Smooth muscle cell (in vitro differentiated cells): Measurements from ENCODE around the gene OGFR. TPM values are rescaled to one million over a fixed set of nuclear protein-coding genes. Genes with fewer than 3 reads are reported as not detected.

ENCODE experiments used
- DNase-seq: peaks from one replicate; lab custom pipeline; 2025; ENCODE audit not compliant: unreplicated experiment; lab: John Stamatoyannopoulos, UW
- H2AFZ ChIP-seq: fragments of 200-600 bp; sonication (generic); 2 replicates; pipeline ENCODE4 v1.6.0; 2016; ENCODE audit warnings: antibody characterized with exemption, low read depth, mild to moderate bottlenecking
- H3F3A ChIP-seq: fragments of 200-600 bp; sonication (generic); 2 replicates; pipeline ENCODE4 v1.6.0; 2017; ENCODE audit warnings: antibody characterized with exemption, low read depth
- H3K27ac ChIP-seq: fragments of 200-600 bp; sonication (generic); 2 replicates; pipeline ENCODE4 v1.5.1; 2016; ENCODE audit warnings: low read depth, mild to moderate bottlenecking
- H3K27me3 ChIP-seq: fragments of 200-600 bp; sonication (generic); 2 replicates; pipeline ENCODE4 v1.6.1; 2016; ENCODE audit warnings: low read depth, mild to moderate bottlenecking
- H3K36me3 ChIP-seq: fragments of 200-600 bp; sonication (generic); 2 replicates; pipeline ENCODE4 v1.5.1; 2016; ENCODE audit warnings: low read depth
- H3K4me1 ChIP-seq: fragments of 200-600 bp; sonication (generic); 2 replicates; pipeline ENCODE4 v1.5.1; 2016; ENCODE audit warnings: low read depth
- H3K4me2 ChIP-seq: fragments of 200-600 bp; sonication (generic); 2 replicates; pipeline ENCODE4 v1.6.0; 2016; ENCODE audit warnings: mild to moderate bottlenecking
- H3K4me3 ChIP-seq: fragments of 200-600 bp; sonication (generic); 2 replicates; pipeline ENCODE4 v1.5.1; 2016; ENCODE audit warnings: mild to moderate bottlenecking
- H3K79me2 ChIP-seq: fragments of 200-600 bp; sonication (generic); 2 replicates; pipeline ENCODE4 v1.6.0; 2016; ENCODE audit warnings: low read depth, mild to moderate bottlenecking
- H3K9ac ChIP-seq: fragments of 200-600 bp; sonication (generic); 2 replicates; pipeline ENCODE4 v1.6.0; 2016; ENCODE audit warnings: low read depth
- H3K9me3 ChIP-seq: fragments of 200-600 bp; sonication (generic); replicated peaks from 2 replicates; pipeline ENCODE4 v1.5.1; 2016; ENCODE audit warnings: low read depth
- H4K20me1 ChIP-seq: fragments of 200-600 bp; sonication (generic); 2 replicates; pipeline ENCODE4 v1.6.0; 2016; ENCODE audit warnings: low read depth
- CTCF ChIP-seq: fragments of 200-600 bp; sonication (generic); IDR thresholded peaks from 2 replicates; pipeline ENCODE4 v1.5.1; 2017; ENCODE audit warnings: borderline replicate concordance, mild to moderate bottlenecking, antibody characterized with exemption; ENCODE audit not compliant: insufficient read depth, poor library complexity, severe bottlenecking
- WGBS: methylation state at CpG from one replicate; pipeline ENCODE4 v1.1.7; 2016; ENCODE audit warnings: low lambda C conversion rate; 5-methylcytosine and 5-hydroxymethylcytosine counted together
- polyA plus RNA-seq: library from polyadenylated mRNA; unstranded; fragments of >200 nt; fragmentation: Nextera tagmentation; extraction: Ambion mirVana; gene quantifications from 2 replicates; pipeline ENCODE4 v1.2.1, GENCODE V29; 2016
- total RNA-seq: library from RNA; depleted of rRNA; stranded (reverse); fragments of >200 nt; gene quantifications from 2 replicates; pipeline ENCODE4 v1.2.3, GENCODE V29; 2014

The OGFR gene
- total and polyA plus RNA-seq, 2 experiments from 2014 or later: 24.4 to 53.2 TPM

DNA sequence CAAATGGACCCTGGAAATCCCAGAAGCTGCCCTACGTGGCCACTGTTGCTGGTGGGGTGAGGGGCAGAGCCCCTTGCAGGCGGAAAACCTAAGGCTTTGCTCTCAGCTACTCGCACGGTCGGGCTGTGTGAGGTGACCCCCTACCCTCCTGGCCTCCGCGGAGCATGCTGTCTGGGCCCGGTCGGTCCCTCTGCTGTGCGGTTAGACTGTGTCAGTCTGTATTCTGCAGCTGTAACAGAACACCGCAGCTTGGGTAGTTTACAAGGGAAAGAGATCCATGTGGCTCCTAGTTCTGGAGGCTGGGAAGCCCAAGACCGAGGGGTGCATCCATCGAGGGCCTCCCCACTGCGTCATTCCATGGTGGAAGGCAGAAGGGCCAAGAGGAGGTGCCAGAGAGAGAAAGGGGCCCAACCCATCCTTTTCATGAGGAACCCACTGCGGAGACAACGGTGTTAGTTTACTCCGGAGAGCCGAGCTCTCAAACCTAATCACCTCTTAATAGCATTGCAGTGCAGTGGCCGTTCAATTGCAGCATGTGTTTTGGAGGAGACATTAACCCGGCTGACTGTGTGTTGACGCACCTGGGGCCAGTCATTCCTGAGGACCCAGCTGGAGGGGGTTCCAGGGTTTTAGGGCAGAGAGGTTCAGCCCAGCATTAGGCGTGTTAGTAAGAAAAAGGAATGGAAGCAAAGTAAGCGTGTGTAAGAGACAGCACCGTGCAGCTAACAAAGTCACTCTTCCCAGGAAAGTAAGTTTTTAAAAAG lies 30.5 kb downstream of the OGFR start:
- H4K20me1 ChIP-seq: no peaks in the 10 kb centered on the region
- no peak overlapping the region for H3K4me3 ChIP-seq
- no peaks in the 10 kb centered on the region for H3K4me1 ChIP-seq
- H3F3A ChIP-seq: no peaks in the 10 kb centered on the region
- no peak for TF ChIP-seq CTCF
- H3K4me2 ChIP-seq: no peak overlapping the region
- H3K9ac ChIP-seq: no peak overlapping the region
- 95% methylated on average over 24 of the region's 24 CpGs for WGBS
- no peak for DNase-seq
- no peaks in the 10 kb centered on the region for H3K36me3 ChIP-seq
- no peaks in the 10 kb centered on the region for H3K79me2 ChIP-seq
- H3K27me3 ChIP-seq: no peaks in the 10 kb centered on the region
- no peak overlapping the region for H3K27ac ChIP-seq
- no peak overlapping the region for H2AFZ ChIP-seq
- no peaks in the 10 kb centered on the region for H3K9me3 ChIP-seq

DNA sequence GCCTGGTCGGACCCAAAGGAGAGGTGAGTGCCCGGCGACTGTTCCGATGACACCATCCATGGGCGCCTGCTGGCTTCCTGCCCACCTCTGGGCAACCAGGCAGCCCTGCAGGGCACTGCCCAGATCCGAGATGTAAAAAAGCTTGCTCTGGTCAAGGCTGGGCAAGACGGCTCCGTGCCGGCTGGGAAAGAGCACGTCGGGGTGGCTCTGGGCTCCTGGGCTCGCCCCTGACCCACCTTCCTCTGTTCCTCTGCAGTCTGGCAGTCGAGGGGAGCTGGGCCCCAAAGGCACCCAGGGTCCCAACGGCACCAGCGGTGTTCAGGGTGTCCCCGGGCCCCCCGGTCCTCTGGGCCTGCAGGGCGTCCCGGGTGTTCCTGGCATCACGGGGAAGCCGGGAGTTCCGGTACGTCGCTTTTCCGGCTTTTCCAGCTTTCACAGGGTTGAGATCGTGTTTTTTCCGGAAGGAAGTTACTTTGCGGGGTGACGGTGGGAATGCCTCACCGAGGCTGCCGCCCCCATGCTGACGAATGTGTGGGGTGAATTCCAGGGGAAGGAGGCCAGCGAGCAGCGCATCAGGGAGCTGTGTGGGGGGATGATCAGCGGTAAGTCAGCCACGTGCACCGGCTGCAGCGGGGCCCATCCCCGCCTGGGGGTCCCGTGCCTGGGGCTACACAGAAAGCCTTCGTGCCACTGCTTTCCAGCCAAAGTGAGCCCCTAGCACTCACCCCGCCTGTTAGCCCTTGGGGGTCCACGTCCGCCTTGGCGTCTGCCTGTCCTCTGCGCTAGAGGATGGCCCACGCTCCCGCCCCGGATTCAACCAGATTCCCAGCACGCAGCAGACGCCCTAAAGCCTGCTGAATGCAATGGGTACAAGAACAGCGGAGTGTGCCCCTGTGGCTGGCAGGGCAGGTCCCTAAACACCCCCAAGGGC lies 31.6 kb downstream of the OGFR start:
- Histone ChIP-seq H2AFZ (no peak overlapping the region), H3K4me2 (no peak overlapping the region), H3F3A (no peaks in the 10 kb centered on the region), H3K27me3 (no peaks in the 10 kb centered on the region), H3K4me1 (no peaks in the 10 kb centered on the region), H3K79me2 (no peaks in the 10 kb centered on the region), H3K9ac (no peak overlapping the region), H3K36me3 (no peaks in the 10 kb centered on the region), H4K20me1 (no peaks in the 10 kb centered on the region), H3K27ac (no peak overlapping the region), H3K4me3 (no peak overlapping the region), H3K9me3 (no peaks in the 10 kb centered on the region)
- DNase-seq: no peak
- WGBS: 90% methylated on average over 50 of the region's 52 CpGs
- TF ChIP-seq CTCF: no peak

DNA sequence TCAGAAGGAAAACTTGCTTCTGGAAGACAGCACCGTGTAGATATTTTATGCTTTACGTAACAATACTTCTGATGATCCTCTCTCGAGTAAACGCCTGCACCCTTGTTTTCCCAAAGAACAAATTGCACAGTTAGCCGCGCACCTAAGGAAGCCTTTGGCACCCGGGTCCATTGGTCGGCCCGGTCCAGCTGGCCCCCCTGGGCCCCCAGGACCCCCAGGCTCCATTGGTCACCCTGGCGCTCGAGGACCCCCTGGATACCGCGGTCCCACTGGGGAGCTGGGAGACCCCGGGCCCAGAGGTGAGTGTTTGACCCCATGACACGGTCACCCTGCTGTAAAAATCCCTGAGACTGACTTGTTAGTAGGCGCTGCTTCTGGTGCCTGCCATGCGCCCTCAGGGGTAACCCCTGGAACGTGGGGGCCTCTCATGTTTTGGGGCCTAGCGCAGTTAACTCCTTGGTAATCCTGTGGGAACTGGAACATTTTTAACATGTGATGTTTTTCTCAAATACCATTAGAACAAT lies 32.4 kb downstream of the OGFR start:
- TF ChIP-seq CTCF: no peak
- H3F3A ChIP-seq: no peaks in the 10 kb centered on the region
- H3K27ac ChIP-seq: no peak overlapping the region
- WGBS: 96% methylated on average over 19 of the region's 19 CpGs
- no peaks in the 10 kb centered on the region for H4K20me1 ChIP-seq
- no peak overlapping the region for H2AFZ ChIP-seq
- no peak overlapping the region for H3K9ac ChIP-seq
- no peak overlapping the region for H3K4me3 ChIP-seq
- no peak overlapping the region for H3K4me2 ChIP-seq
- no peaks in the 10 kb centered on the region for H3K4me1 ChIP-seq
- DNase-seq: no peak
- no peaks in the 10 kb centered on the region for H3K36me3 ChIP-seq
- no peaks in the 10 kb centered on the region for H3K9me3 ChIP-seq
- no peaks in the 10 kb centered on the region for H3K79me2 ChIP-seq
- no peaks in the 10 kb centered on the region for H3K27me3 ChIP-seq
